Mesenchymal stem cell (in vitro differentiated cells and primary cell): Measurements from ENCODE around the gene TNIP1.

Source experiments
- DNase-seq: peaks from one replicate; pipeline ENCODE4 v3.0.0-alpha.2; 2013
- H2AFZ ChIP-seq: one replicate; pipeline ENCODE4 v1.6.1; 2013; ENCODE audit warnings: low read depth, mild to moderate bottlenecking, control low read depth, inconsistent platforms, low read length, moderate library complexity
- H2AK5ac ChIP-seq: 2 replicates; pipeline ENCODE4 v1.6.1; 2013; ENCODE audit warnings: low read length, moderate library complexity, mild to moderate bottlenecking, inconsistent platforms; ENCODE audit not compliant: severe bottlenecking
- H2BK120ac ChIP-seq: one replicate; pipeline ENCODE4 v1.6.1; 2013; ENCODE audit warnings: low read depth, mild to moderate bottlenecking, inconsistent platforms, low read length, moderate library complexity
- H2BK12ac ChIP-seq, 2 experiments: one replicate each; pipeline ENCODE4 v1.6.1; 2013; ENCODE audit warnings: inconsistent platforms in 2 of 2, low read length in 2 of 2, mild to moderate bottlenecking in 2 of 2, moderate library complexity in 2 of 2, control low read depth in 1 of 2
- H2BK15ac ChIP-seq: one replicate; pipeline ENCODE4 v1.6.1; 2013; ENCODE audit warnings: mild to moderate bottlenecking, low read depth, inconsistent platforms; ENCODE audit not compliant: poor library complexity, severe bottlenecking
- H2BK5ac ChIP-seq: 2 replicates; pipeline ENCODE4 v1.6.1; 2013; ENCODE audit warnings: low read depth, mild to moderate bottlenecking, low read length, control low read depth, inconsistent platforms; ENCODE audit not compliant: poor library complexity, severe bottlenecking
- H3K14ac ChIP-seq, 2 experiments: one replicate each; pipeline ENCODE4 v1.6.1; 2013; ENCODE audit warnings: inconsistent platforms in 2 of 2, low read length in 2 of 2, control low read depth in 1 of 2, mild to moderate bottlenecking in 1 of 2, moderate library complexity in 1 of 2
- H3K18ac ChIP-seq, 2 experiments: one replicate each; pipeline ENCODE4 v1.6.1; 2013; ENCODE audit warnings: inconsistent platforms in 2 of 2, low read length in 2 of 2, control low read depth in 1 of 2, low read depth in 1 of 2, mild to moderate bottlenecking in 1 of 2
- H3K23ac ChIP-seq, 2 experiments: one replicate each; pipeline ENCODE4 v1.6.1; 2013; ENCODE audit warnings: inconsistent platforms in 2 of 2, low read length in 2 of 2, mild to moderate bottlenecking in 2 of 2, moderate library complexity in 2 of 2, control low read depth in 1 of 2
- H3K27ac ChIP-seq: 2 replicates; pipeline ENCODE4 v1.5.1; 2013; ENCODE audit warnings: mild to moderate bottlenecking, moderate library complexity, low read length, control low read depth, inconsistent platforms; ENCODE audit not compliant: poor library complexity, severe bottlenecking
- H3K27me3 ChIP-seq, 2 experiments: 2 replicates each; pipeline versions ENCODE4 v1.6.1 to v1.7.0; 2013; ENCODE audit warnings: low read length in 2 of 2, mild to moderate bottlenecking in 2 of 2, moderate library complexity in 2 of 2, control low read depth in 1 of 2, inconsistent platforms in 1 of 2; ENCODE audit not compliant: control insufficient read depth in 1 of 2, insufficient read depth in 1 of 2
- H3K36me3 ChIP-seq, 2 experiments: 2 replicates each; pipeline versions ENCODE4 v1.6.1 to v1.7.0; 2013; ENCODE audit warnings: low read length in 2 of 2, control low read depth in 1 of 2, inconsistent platforms in 1 of 2, low read depth in 1 of 2, mild to moderate bottlenecking in 1 of 2; ENCODE audit not compliant: insufficient read depth in 2 of 2, control insufficient read depth in 1 of 2
- H3K4ac ChIP-seq, 2 experiments: one replicate each; pipeline ENCODE4 v1.6.1; 2013; ENCODE audit warnings: inconsistent platforms in 2 of 2, low read length in 2 of 2, mild to moderate bottlenecking in 2 of 2, moderate library complexity in 2 of 2, control low read depth in 1 of 2, low read depth in 1 of 2
- H3K4me1 ChIP-seq: 2 replicates; pipeline ENCODE4 v1.6.1; 2013; ENCODE audit warnings: low read depth, low read length, control low read depth; ENCODE audit not compliant: control insufficient read depth, insufficient read depth
- H3K4me2 ChIP-seq: 2 replicates; pipeline ENCODE4 v1.6.1; 2013; ENCODE audit warnings: low read length, mild to moderate bottlenecking, inconsistent platforms; ENCODE audit not compliant: poor library complexity, severe bottlenecking
- H3K4me3 ChIP-seq, 2 experiments: 2 replicates each; pipeline versions ENCODE4 v1.5.1 to v1.7.0; 2013; ENCODE audit warnings: low read length in 2 of 2, mild to moderate bottlenecking in 2 of 2, control low read depth in 1 of 2, low read depth in 1 of 2; ENCODE audit not compliant: insufficient read depth in 1 of 2
- H3K79me1 ChIP-seq: replicated peaks from 2 replicates; pipeline ENCODE4 v1.6.1; 2013; ENCODE audit warnings: mild to moderate bottlenecking, control low read depth, low read length, inconsistent platforms; ENCODE audit not compliant: poor library complexity, severe bottlenecking
- H3K9ac ChIP-seq: 2 replicates; pipeline ENCODE4 v1.7.0; 2013; ENCODE audit warnings: mild to moderate bottlenecking, low read length, moderate library complexity
- H3K9me3 ChIP-seq: 2 replicates; pipeline ENCODE4 v1.7.0; 2013; ENCODE audit warnings: mild to moderate bottlenecking, low read length; ENCODE audit not compliant: control insufficient read depth
- H4K8ac ChIP-seq: one replicate; pipeline ENCODE4 v1.6.1; 2013; ENCODE audit warnings: inconsistent platforms, mild to moderate bottlenecking, low read length, moderate library complexity
- H4K91ac ChIP-seq: one replicate; pipeline ENCODE4 v1.6.1; 2013; ENCODE audit warnings: mild to moderate bottlenecking, low read length, inconsistent platforms
- WGBS: methylation state at CpG from one replicate; pipeline ENCODE4 v1.1.7; 2013; ENCODE audit warnings: mixed read lengths; 5-methylcytosine and 5-hydroxymethylcytosine counted together

Gene TNIP1

DNA sequence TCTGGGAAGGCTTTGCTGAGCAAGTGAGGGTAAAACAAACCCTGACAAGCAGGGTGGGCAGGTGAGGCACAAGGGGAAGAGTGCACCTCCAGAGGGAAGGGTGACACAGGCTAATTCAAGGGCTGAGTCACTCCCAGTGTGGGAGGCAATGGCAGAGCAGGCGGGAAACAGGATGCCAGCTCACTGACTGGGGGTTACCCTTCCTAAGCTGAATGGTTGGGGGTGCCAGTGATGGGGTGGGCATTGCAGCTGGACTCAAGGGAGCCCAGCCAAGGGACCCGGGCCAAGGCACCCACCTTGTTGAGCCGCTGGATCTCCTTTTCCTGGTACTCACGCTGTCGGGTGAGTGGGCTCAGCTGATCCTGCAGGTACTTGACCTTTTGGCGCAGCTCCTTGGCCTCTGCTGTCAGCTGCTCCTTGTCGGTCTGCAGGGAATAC, 42.0 kb downstream of the TNIP1 start:
- Histone ChIP-seq H3K23ac (no peak overlapping the region), H2BK15ac (no peak overlapping the region), H3K9me3 (no peaks in the 10 kb centered on the region), H2BK12ac (peak overlapping the region in 1 of 2 experiments; percentile 75), H3K9ac (peak overlapping the region; percentile 66), H3K79me1 (peaks cover 23% of the 10 kb centered on the region), H2AFZ (no peak overlapping the region), H3K18ac (peak overlapping the region in 1 of 2 experiments; percentile 46), H4K8ac (no peak overlapping the region), H3K4me2 (no peak overlapping the region), H3K27ac (peak overlapping the region; percentile 17), H3K14ac (peak overlapping the region in 1 of 2 experiments; percentile 73), H3K27me3 (no peaks in the 10 kb centered on the region), H3K4me1 (peaks cover 50% of the 10 kb centered on the region), H3K4me3 (peak overlapping the region in 1 of 2 experiments; percentile 12), H3K36me3 (peaks cover 58 to 82% of the 10 kb centered on the region in 2 experiments), H3K4ac (peak overlapping the region in 1 of 2 experiments; percentile 40), H2AK5ac (peak overlapping the region; percentile 18), H2BK5ac (no peak overlapping the region), H4K91ac (no peak overlapping the region), H2BK120ac (no peak overlapping the region)
- WGBS: 84% methylated on average over 7 of the region's 7 CpGs
- DNase-seq: peak; percentile 17

GRCh38 chr5:151038412-151038745, 42.5 kb downstream of the TNIP1 start:
- peak overlapping the region in 1 of 2 experiments; percentile 12 for H3K4me3 ChIP-seq
- H3K4me2 ChIP-seq: no peak overlapping the region
- no peak overlapping the region for H3K23ac ChIP-seq
- no peak overlapping the region for H2AFZ ChIP-seq
- H2BK12ac ChIP-seq: peak overlapping the region in 1 of 2 experiments; percentile 75
- H2BK120ac ChIP-seq: no peak overlapping the region
- no peaks in the 10 kb centered on the region for H3K9me3 ChIP-seq
- H3K4ac ChIP-seq: no peak overlapping the region
- H3K36me3 ChIP-seq: peaks cover 62 to 85% of the 10 kb centered on the region in 2 experiments
- peak overlapping the region; percentile 44 for H3K27ac ChIP-seq
- peaks cover 50% of the 10 kb centered on the region for H3K4me1 ChIP-seq
- no peak overlapping the region for H3K14ac ChIP-seq
- no peak overlapping the region for H2BK5ac ChIP-seq
- no peak overlapping the region for H2BK15ac ChIP-seq
- peak overlapping the region in 1 of 2 experiments; percentile 46 for H3K18ac ChIP-seq
- H3K79me1 ChIP-seq: peaks cover 25% of the 10 kb centered on the region
- peak overlapping the region; percentile 66 for H3K9ac ChIP-seq
- peak overlapping the region; percentile 37 for H4K91ac ChIP-seq
- 93% methylated on average over 8 of the region's 8 CpGs for WGBS
- no peaks in the 10 kb centered on the region for H3K27me3 ChIP-seq
- H2AK5ac ChIP-seq: no peak overlapping the region
- peak overlapping the region; percentile 22 for H4K8ac ChIP-seq
- no peak for DNase-seq

DNA sequence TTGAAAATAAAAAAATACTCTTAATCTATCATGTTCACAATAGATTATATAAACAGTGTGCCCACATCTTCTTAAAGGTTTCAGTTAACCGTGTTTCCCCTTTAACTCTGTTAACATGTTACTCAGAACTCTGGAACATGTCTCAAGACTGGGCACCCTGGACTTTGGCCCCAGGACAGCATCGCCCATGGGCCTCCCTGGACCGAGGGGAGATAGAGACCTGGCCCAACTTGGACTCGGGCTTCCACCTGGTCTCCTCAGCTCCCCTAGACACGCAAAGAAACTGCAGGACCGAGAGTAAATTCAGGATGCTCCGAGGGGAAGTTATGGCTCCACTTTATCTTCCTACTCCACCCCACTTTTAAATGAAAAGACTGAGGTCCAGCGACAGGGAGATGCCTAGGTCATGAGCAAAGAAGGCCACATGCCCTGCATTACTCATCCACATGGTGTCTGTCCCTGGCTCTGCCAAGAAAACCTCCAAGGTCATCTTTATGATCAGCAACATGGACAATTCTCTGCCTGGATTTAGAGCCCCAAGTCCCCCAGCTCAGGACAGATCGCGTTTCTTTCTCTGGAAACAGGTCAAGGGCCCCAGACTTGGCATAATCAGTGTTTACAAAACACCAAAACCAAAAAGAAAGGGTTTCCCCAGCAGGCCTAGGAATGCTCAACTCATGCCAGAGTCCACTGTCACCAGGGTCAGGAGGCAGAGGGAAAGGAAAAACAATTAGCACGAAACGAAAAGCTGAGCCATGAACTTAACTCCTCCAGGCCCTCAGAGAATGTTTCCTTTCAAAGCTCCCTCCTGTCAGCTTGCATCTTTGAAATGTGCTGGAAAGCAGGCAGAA, 43.0 kb downstream of the TNIP1 start:
- Histone ChIP-seq H2BK12ac (no peak overlapping the region), H4K8ac (no peak overlapping the region), H3K4me3 (no peak overlapping the region), H2BK15ac (no peak overlapping the region), H3K9me3 (no peaks in the 10 kb centered on the region), H2BK5ac (no peak overlapping the region), H2BK120ac (no peak overlapping the region), H4K91ac (peak overlapping the region; percentile 7), H2AK5ac (peak overlapping the region; percentile 13), H3K23ac (no peak overlapping the region), H3K4me1 (peaks cover 52% of the 10 kb centered on the region), H3K18ac (peak overlapping the region in 1 of 2 experiments; percentile 37), H3K36me3 (peaks cover 59 to 86% of the 10 kb centered on the region in 2 experiments), H3K4me2 (no peak overlapping the region), H3K4ac (no peak overlapping the region), H3K79me1 (peaks cover 25% of the 10 kb centered on the region), H3K14ac (no peak overlapping the region), H3K27ac (peak overlapping the region; percentile 44), H3K9ac (peak overlapping the region; percentile 66), H3K27me3 (no peaks in the 10 kb centered on the region), H2AFZ (no peak overlapping the region)
- peak; percentile 80 for DNase-seq
- 79% methylated on average over 12 of the region's 12 CpGs for WGBS

GRCh38 chr5:151036556-151036955, 44.3 kb downstream of the TNIP1 start:
- H3K4me1 ChIP-seq: peaks cover 48% of the 10 kb centered on the region
- no peak overlapping the region for H3K4me2 ChIP-seq
- WGBS: 96% methylated on average over 6 of the region's 6 CpGs
- H2BK15ac ChIP-seq: no peak overlapping the region
- H4K91ac ChIP-seq: no peak overlapping the region
- no peaks in the 10 kb centered on the region for H3K27me3 ChIP-seq
- peak overlapping the region; percentile 32 for H3K27ac ChIP-seq
- peak overlapping the region; percentile 51 for H4K8ac ChIP-seq
- no peak overlapping the region for H3K18ac ChIP-seq
- H3K4me3 ChIP-seq: no peak overlapping the region
- peaks cover 59 to 85% of the 10 kb centered on the region in 2 experiments for H3K36me3 ChIP-seq
- H2AFZ ChIP-seq: no peak overlapping the region
- H3K23ac ChIP-seq: no peak overlapping the region
- no peak overlapping the region for H2AK5ac ChIP-seq
- no peak overlapping the region for H2BK5ac ChIP-seq
- H2BK120ac ChIP-seq: no peak overlapping the region
- H2BK12ac ChIP-seq: no peak overlapping the region
- H3K79me1 ChIP-seq: peaks cover 28% of the 10 kb centered on the region
- no peaks in the 10 kb centered on the region for H3K9me3 ChIP-seq
- no peak for DNase-seq
- no peak overlapping the region for H3K4ac ChIP-seq
- no peak overlapping the region for H3K9ac ChIP-seq
- H3K14ac ChIP-seq: no peak overlapping the region
